Left lung (tissue), 10 donors: ENCODE measurements around the gene PYDC2. TPM values are rescaled to one million over a fixed set of nuclear protein-coding genes. Genes with fewer than 3 reads are reported as not detected.

Experiments used
- ATAC-seq: fragments of 200-7000 bp; cut with Tn5 transposase; one replicate; pipeline ENCODE4 v1.9.1; 2020; ENCODE audit warnings: moderate library complexity
- DNase-seq, 4 donors: peaks; one replicate each; pipeline ENCODE4 v3.0.0-alpha.2; 2013 to 2020
- H3K27ac ChIP-seq, 2 donors: fragments of 200-600 bp; sonication (generic) in 1 of 2; one replicate each; pipeline versions ENCODE4 v1.5.0 to v1.8.0; 2020 to 2021
- H3K27me3 ChIP-seq, 2 donors: fragments of 200-600 bp; sonication (generic) in 1 of 2; one replicate each; pipeline versions ENCODE4 v1.5.0 to v1.8.0; 2020 to 2021
- H3K36me3 ChIP-seq, 2 donors: fragments of 200-600 bp; sonication (generic) in 1 of 2; one replicate each; pipeline versions ENCODE4 v1.5.0 to v1.8.0; 2020 to 2021
- H3K4me1 ChIP-seq, 2 donors: fragments of 200-600 bp; one replicate each; pipeline ENCODE4 v1.8.0; 2021
- H3K4me3 ChIP-seq, 2 donors: fragments of 200-600 bp; sonication (generic) in 1 of 2; one replicate each; pipeline versions ENCODE4 v1.5.0 to v1.8.0; 2020 to 2021; ENCODE audit warnings: mild to moderate bottlenecking in 1 of 2
- H3K9me3 ChIP-seq, 2 donors: fragments of 200-600 bp; sonication (generic) in 1 of 2; one replicate each; pipeline versions ENCODE4 v1.5.0 to v1.8.0; 2020 to 2021
- intact Hi-C, 2 donors: fragments of 100-400 bp; cut with DNase I; formaldehyde crosslinking; loops; one replicate each; pipeline versions ENCODE4 v1.11.2 to v1.14.2; 2022
- polyA plus RNA-seq, 6 donors: library from polyadenylated mRNA; unstranded; fragments of 120-200 nt; gene quantifications; one replicate each; pipeline ENCODE4 v1.2.1, GENCODE V29; 2013; ENCODE audit not compliant: insufficient read length in 6 of 6
- total RNA-seq, 2 donors: library from RNA; stranded (reverse); fragmentation: NEBNext Ultra II Directional; extraction: Animal tissue kit (Norgen Biotek cat#: 25700); gene quantifications; one replicate each; pipeline ENCODE4 v1.2.1, GENCODE V29; 2021
- TF ChIP-seq, protein P1 (sequence below), 2 donors: fragments of 200-600 bp; sonication (generic) in 1 of 2; IDR thresholded peaks; one replicate each; pipeline versions ENCODE4 v1.5.0 to v1.8.0; 2021; ENCODE audit warnings: antibody characterized with exemption in 2 of 2
- donor health status: DM: no; HTN: yes; CAD: no.
- donor health status: DM: no; HTN: no; CAD: no.

PYDC2 gene
- total and polyA plus RNA-seq, 8 donors, result not detected

DNA sequence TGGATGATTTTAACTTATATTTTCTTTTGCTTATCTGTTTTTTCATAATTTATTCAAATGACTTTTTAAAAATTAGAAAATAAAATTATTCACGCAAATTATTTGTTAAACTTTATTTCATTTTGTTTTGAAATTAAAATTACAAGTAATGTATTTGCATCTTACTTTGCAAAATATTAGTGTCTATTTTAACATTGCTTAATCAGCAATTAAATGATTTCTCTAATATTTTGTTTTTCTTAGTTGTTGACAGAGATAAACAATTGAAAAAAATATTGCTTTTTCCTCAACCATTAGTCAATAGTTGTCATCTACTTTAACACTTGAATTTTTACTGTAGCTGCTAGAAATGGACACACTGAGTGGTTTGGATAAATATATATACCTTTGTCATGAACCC is 32.8 kb upstream of the PYDC2 start:
- Histone ChIP-seq H3K27ac (no peak overlapping the region), H3K4me1 (no peaks in the 10 kb centered on the region), H3K36me3 (no peaks in the 10 kb centered on the region), H3K4me3 (no peak overlapping the region), H3K27me3 (no peaks in the 10 kb centered on the region), H3K9me3 (peaks cover 0 to 3% of the 10 kb centered on the region in 2 donors)
- TF ChIP-seq, protein P1, sequence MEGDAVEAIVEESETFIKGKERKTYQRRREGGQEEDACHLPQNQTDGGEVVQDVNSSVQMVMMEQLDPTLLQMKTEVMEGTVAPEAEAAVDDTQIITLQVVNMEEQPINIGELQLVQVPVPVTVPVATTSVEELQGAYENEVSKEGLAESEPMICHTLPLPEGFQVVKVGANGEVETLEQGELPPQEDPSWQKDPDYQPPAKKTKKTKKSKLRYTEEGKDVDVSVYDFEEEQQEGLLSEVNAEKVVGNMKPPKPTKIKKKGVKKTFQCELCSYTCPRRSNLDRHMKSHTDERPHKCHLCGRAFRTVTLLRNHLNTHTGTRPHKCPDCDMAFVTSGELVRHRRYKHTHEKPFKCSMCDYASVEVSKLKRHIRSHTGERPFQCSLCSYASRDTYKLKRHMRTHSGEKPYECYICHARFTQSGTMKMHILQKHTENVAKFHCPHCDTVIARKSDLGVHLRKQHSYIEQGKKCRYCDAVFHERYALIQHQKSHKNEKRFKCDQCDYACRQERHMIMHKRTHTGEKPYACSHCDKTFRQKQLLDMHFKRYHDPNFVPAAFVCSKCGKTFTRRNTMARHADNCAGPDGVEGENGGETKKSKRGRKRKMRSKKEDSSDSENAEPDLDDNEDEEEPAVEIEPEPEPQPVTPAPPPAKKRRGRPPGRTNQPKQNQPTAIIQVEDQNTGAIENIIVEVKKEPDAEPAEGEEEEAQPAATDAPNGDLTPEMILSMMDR (IDR thresholded peaks at IDR 0.05), result no peak
- DNase-seq (no peak), ATAC-seq (no peak)
- intact Hi-C loops, result no loop called here

DNA sequence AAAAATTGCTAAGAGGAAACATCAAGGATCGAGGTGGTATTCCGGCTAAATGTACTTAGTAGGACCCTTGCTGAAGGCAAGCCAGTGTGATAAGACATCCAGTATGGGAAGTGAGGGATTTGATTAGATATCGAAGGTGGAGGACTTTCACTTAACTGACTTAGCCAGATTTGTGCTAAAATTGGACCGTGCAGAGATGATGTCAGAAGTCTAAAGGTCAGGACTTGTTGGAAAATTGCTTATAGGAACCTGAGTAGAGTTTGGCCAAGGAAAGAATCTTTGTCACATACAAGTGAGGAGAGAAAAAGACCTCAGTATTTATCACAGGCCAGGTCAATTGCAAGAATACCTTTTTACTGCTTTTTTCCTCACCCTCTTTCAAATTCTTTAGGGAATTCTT is 30.9 kb upstream of the PYDC2 start:
- intact Hi-C loops, result no loop called here
- H3K36me3 ChIP-seq, result no peaks in the 10 kb centered on the region
- ATAC-seq (no peak), DNase-seq (no peak)
- no peaks in the 10 kb centered on the region for H3K4me1 ChIP-seq
- TF ChIP-seq, protein P1 (IDR thresholded peaks at IDR 0.05), result no peak
- no peak overlapping the region for H3K27ac ChIP-seq
- no peaks in the 10 kb centered on the region for H3K27me3 ChIP-seq
- H3K4me3 ChIP-seq, result no peak overlapping the region
- H3K9me3 ChIP-seq, result peaks cover 0 to 3% of the 10 kb centered on the region in 2 donors

DNA sequence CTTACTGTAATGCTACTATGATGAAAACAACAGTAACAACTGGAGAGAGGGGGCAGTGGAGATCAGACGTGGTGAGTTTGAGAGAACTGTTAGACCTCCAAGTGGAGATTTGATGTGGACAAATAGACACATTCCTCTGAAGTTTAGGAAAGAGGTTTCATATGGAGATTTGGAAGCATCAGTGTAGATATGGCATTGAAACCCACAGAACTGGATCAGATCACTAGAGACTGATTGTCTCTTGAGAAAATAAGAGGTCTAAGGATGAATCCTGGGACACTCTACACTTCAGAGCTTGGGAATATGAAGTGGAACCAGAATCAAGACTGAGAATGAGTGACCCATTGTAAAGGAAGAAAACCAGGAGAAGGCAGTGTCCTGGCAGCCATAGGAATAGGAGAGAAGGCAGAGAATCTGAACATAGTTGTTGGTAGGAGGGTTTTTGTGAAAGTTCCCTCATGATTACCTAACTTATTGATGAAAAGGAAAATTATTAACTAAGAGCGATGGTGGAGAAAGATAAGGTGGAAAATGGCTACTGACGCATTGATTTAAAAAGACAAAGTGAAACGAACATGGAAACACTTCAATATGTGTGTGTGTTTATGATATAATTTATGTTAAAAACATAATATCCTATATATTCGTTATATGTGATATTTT is 29.7 kb upstream of the PYDC2 start:
- intact Hi-C loops, result no loop called here
- TF ChIP-seq, protein P1 (IDR thresholded peaks at IDR 0.05), result no peak
- Histone ChIP-seq H3K36me3 (no peaks in the 10 kb centered on the region), H3K4me3 (no peak overlapping the region), H3K9me3 (peaks cover 0 to 3% of the 10 kb centered on the region in 2 donors), H3K27me3 (no peaks in the 10 kb centered on the region), H3K27ac (no peak overlapping the region), H3K4me1 (no peaks in the 10 kb centered on the region)
- DNase-seq, result no peak
- no peak for ATAC-seq

DNA sequence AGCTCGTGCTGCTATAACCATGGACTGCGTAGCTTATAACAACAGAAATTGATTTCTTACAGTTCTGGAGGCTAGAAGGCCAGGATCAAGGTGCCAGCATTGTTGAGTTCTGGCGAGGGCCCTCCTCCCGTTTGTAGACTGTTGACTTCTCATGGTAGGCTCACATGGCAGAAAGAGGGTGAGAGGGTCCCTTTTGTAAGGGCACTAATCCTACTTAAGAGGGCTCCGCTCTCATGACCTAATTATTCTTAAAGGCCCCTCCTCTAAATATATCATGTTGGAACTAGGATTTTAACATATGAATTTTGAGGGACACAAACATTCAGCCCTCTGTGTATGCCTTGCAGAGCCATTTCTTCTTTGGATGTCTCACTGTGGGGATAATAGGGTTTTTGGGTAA is 28.8 kb upstream of the PYDC2 start:
- Histone ChIP-seq H3K27ac (no peak overlapping the region), H3K4me3 (no peak overlapping the region), H3K4me1 (no peaks in the 10 kb centered on the region), H3K9me3 (peaks cover 0 to 3% of the 10 kb centered on the region in 2 donors), H3K36me3 (no peaks in the 10 kb centered on the region), H3K27me3 (no peaks in the 10 kb centered on the region)
- DNase-seq, result no peak
- intact Hi-C loops, result no loop called here
- ATAC-seq, result no peak
- TF ChIP-seq, protein P1 (IDR thresholded peaks at IDR 0.05), result no peak

DNA sequence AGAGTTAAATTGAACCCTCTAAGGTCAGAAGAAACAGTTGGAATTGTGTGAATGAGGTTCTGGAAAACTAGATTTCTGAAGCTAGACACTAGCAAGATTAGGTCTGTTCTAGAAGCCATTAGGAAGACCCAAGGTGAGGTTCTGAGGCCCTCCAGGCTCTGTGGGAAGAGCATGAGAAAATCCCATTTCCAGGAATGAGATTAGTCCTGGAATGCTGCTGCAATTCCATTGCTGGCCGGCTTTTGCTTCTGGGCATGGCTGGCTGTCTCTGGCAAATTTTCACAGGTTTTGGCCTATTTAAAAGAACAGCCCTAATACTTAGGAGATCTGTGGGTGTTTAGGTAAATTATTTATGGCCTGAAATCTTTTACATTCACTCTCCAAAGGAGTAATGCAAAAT is 26.9 kb upstream of the PYDC2 start:
- Histone ChIP-seq H3K27ac (no peak overlapping the region), H3K4me1 (no peaks in the 10 kb centered on the region), H3K36me3 (no peaks in the 10 kb centered on the region), H3K4me3 (no peak overlapping the region), H3K9me3 (peaks cover 0 to 3% of the 10 kb centered on the region in 2 donors), H3K27me3 (no peaks in the 10 kb centered on the region)
- intact Hi-C loops, result no loop called here
- DNase-seq (no peak), ATAC-seq (no peak)
- TF ChIP-seq, protein P1 (IDR thresholded peaks at IDR 0.05), result no peak
